ENCODE data around the gene RHOXF2B. TPM values are rescaled to one million over a fixed set of nuclear protein-coding genes. Genes with fewer than 3 reads are reported as not detected.

Gene RHOXF2B
- polyA plus RNA-seq, 1 donor from 2014 or later: not detected

DNA sequence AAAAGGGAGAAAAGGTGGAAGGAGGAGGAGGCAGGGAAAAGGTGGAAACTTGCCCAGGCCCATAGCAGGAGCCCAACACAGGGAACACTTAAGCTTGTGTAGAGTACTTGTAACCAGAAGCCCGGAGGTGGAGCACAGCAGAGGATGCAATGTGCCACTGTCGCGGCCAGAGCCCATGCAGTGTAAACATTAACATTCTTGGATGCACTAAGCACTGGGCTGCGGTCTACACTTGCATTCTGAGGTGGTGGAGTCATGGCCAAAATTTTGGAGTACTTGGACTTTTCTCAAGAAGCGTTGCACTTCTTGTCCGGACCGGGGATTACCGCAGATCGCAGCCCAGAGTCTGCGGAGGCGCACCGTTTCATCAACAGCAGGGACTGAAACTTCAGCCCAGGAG is 42.7 kb upstream of the RHOXF2B start:
- Histone ChIP-seq H3K27me3 (ENCODE audit: insufficient read depth, low read depth, low read length) (no peaks in the 10 kb centered on the region), H3K27ac (ENCODE audit: low read length) (no peak overlapping the region), H2AFZ (ENCODE audit: low read depth, low read length) (no peak overlapping the region), H3K9me3 (ENCODE audit: low read length) (no peaks in the 10 kb centered on the region), H3K4me3 (ENCODE audit: low read length) (no peak overlapping the region), H4K20me1 (ENCODE audit: insufficient read depth) (no peaks in the 10 kb centered on the region), H3K4me2 (ENCODE audit: low read length) (no peak overlapping the region), H3F3A (ENCODE audit: insufficient read depth, low read length, poor library complexity, severe bottlenecking) (no peaks in the 10 kb centered on the region), H3K9ac (ENCODE audit: low read length) (no peak overlapping the region), H3K36me3 (ENCODE audit: insufficient read depth, low read length) (no peaks in the 10 kb centered on the region), H3K79me2 (replicated peaks; ENCODE audit: insufficient read depth, low read length) (no peaks in the 10 kb centered on the region), H3K9me2 (ENCODE audit: insufficient read depth, low read length) (no peaks in the 10 kb centered on the region)
- TF ChIP-seq SMC3 (conservative IDR thresholded peaks at IDR 0.05; ENCODE audit: poor library complexity): no peak
- TF ChIP-seq EZH2 (IDR thresholded peaks at IDR 0.05; ENCODE audit: borderline replicate concordance, insufficient read depth, low read length, poor library complexity, severe bottlenecking): no peak
- TF ChIP-seq, protein P1, sequence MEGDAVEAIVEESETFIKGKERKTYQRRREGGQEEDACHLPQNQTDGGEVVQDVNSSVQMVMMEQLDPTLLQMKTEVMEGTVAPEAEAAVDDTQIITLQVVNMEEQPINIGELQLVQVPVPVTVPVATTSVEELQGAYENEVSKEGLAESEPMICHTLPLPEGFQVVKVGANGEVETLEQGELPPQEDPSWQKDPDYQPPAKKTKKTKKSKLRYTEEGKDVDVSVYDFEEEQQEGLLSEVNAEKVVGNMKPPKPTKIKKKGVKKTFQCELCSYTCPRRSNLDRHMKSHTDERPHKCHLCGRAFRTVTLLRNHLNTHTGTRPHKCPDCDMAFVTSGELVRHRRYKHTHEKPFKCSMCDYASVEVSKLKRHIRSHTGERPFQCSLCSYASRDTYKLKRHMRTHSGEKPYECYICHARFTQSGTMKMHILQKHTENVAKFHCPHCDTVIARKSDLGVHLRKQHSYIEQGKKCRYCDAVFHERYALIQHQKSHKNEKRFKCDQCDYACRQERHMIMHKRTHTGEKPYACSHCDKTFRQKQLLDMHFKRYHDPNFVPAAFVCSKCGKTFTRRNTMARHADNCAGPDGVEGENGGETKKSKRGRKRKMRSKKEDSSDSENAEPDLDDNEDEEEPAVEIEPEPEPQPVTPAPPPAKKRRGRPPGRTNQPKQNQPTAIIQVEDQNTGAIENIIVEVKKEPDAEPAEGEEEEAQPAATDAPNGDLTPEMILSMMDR (IDR thresholded peaks at IDR 0.05; ENCODE audit: poor library complexity, severe bottlenecking): no peak
- TF ChIP-seq, protein P2, sequence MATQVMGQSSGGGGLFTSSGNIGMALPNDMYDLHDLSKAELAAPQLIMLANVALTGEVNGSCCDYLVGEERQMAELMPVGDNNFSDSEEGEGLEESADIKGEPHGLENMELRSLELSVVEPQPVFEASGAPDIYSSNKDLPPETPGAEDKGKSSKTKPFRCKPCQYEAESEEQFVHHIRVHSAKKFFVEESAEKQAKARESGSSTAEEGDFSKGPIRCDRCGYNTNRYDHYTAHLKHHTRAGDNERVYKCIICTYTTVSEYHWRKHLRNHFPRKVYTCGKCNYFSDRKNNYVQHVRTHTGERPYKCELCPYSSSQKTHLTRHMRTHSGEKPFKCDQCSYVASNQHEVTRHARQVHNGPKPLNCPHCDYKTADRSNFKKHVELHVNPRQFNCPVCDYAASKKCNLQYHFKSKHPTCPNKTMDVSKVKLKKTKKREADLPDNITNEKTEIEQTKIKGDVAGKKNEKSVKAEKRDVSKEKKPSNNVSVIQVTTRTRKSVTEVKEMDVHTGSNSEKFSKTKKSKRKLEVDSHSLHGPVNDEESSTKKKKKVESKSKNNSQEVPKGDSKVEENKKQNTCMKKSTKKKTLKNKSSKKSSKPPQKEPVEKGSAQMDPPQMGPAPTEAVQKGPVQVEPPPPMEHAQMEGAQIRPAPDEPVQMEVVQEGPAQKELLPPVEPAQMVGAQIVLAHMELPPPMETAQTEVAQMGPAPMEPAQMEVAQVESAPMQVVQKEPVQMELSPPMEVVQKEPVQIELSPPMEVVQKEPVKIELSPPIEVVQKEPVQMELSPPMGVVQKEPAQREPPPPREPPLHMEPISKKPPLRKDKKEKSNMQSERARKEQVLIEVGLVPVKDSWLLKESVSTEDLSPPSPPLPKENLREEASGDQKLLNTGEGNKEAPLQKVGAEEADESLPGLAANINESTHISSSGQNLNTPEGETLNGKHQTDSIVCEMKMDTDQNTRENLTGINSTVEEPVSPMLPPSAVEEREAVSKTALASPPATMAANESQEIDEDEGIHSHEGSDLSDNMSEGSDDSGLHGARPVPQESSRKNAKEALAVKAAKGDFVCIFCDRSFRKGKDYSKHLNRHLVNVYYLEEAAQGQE (IDR thresholded peaks at IDR 0.05; ENCODE audit: borderline replicate concordance): no peak
- no peak for TF ChIP-seq EP300 (conservative IDR thresholded peaks at IDR 0.05; ENCODE audit: poor library complexity, severe bottlenecking)
- no peak for TF ChIP-seq RAD21 (conservative IDR thresholded peaks at IDR 0.05)

DNA sequence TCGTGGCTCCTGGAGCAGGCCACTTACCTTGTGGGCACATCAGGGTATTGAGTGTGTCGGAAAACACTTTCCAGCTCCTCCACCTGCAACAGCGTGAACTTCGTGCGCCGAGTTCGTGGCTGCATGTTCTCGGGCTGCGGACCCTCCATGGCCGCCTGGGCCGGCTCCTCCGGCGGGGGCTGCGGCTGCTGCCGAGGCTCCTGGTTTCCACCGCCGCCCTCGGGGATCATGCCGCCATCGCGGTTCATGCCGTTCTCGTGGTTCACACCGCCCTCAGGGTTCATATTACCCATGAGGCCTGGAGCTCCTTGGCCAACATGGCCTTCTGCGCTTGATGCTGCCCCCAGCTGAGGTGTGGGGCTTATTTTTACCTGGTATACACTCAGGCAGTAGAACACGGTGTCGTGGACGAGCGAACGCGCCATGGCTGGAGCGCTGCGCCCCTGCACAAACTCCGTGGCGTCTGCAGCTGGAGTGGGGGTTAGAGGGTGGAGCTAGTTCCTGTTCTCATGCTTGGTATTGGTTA is 38.0 kb upstream of the RHOXF2B start, which contains the start of gene RHOXF1:
RHOXF1 (minus strand) TSS at position 476 of the 526 bp plus-strand sequence; CDS start at position 425, 51 bp downstream.
- no peaks in the 10 kb centered on the region for H3K9me2 ChIP-seq (ENCODE audit: insufficient read depth, low read length)
- no peaks in the 10 kb centered on the region for H3F3A ChIP-seq (ENCODE audit: insufficient read depth, low read length, poor library complexity, severe bottlenecking)
- no peak within 1 kb of the TSS for H3K27ac ChIP-seq (ENCODE audit: low read length)
- no peak within 1 kb of the TSS for H3K9ac ChIP-seq (ENCODE audit: low read length)
- H3K9me3 ChIP-seq (ENCODE audit: low read length): no peaks in the 10 kb centered on the region
- no peak within 1 kb of the TSS for H2AFZ ChIP-seq (ENCODE audit: low read depth, low read length)
- H3K79me2 ChIP-seq (replicated peaks; ENCODE audit: insufficient read depth, low read length): no peaks in the 10 kb centered on the region
- no peaks in the 10 kb centered on the region for H3K36me3 ChIP-seq (ENCODE audit: insufficient read depth, low read length)
- H3K4me3 ChIP-seq (ENCODE audit: low read length): no peak within 1 kb of the TSS
- no peaks in the 10 kb centered on the region for H3K27me3 ChIP-seq (ENCODE audit: insufficient read depth, low read depth, low read length)
- H3K4me2 ChIP-seq (ENCODE audit: low read length): no peak within 1 kb of the TSS
- TF ChIP-seq, protein P2 (IDR thresholded peaks at IDR 0.05; ENCODE audit: borderline replicate concordance): no peak
- TF ChIP-seq MXI1 (conservative IDR thresholded peaks at IDR 0.05; ENCODE audit: poor library complexity, severe bottlenecking) (no peak), SMC3 (conservative IDR thresholded peaks at IDR 0.05; ENCODE audit: poor library complexity) (no peak), TAF1 (IDR thresholded peaks at IDR 0.05; ENCODE audit: low read depth) (no peak), RAD21 (conservative IDR thresholded peaks at IDR 0.05) (no peak), EZH2 (IDR thresholded peaks at IDR 0.05; ENCODE audit: borderline replicate concordance, insufficient read depth, low read length, poor library complexity, severe bottlenecking) (no peak), EP300 (conservative IDR thresholded peaks at IDR 0.05; ENCODE audit: poor library complexity, severe bottlenecking) (no peak), POLR2AphosphoS5 (IDR thresholded peaks at IDR 0.05) (no peak)
- TF ChIP-seq, protein P1 (IDR thresholded peaks at IDR 0.05; ENCODE audit: poor library complexity, severe bottlenecking): no peak
- H4K20me1 ChIP-seq (ENCODE audit: insufficient read depth): no peaks in the 10 kb centered on the region

Data from neural cell (in vitro differentiated cells).